Measurements from ENCODE around the gene SLC39A7. TPM values are rescaled to one million over a fixed set of nuclear protein-coding genes. Genes with fewer than 3 reads are reported as not detected.

SLC39A7 gene
- total RNA-seq, 1 donor from 2014 or later = 225 TPM

DNA sequence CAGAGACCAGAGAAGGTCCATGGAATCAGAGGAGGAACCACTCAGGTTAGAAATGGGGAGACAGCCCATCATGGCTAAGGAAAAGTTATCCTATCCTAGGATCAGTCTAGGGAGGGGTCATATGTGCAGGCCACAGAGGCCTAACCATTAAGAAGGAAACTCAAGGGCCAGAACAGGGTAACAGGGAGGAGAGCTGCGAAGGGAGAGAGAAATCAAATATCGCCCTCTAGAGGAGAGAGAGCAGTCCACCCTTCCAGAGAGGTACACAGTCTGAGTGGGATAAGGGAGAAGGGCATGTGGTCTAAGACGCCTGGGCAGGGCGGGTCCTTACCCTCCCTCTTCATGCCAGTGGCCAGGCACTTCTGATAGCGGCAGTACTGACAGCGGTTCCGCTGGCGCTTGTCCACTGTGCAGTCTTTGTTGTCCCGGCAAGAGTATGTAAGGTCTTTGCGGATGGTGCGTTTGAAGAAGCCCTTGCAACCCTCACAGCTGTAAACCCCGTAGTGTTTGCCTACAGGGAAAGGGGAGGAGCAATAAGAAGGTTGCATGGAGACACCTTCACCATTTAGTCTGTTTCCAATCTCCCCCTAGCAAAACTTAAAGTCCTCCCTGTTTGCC is 3.1 kb upstream of the SLC39A7 start:
- Mint-ChIP-seq H3K36me3 (ENCODE audit: low read depth) (peaks cover 34% of the 10 kb centered on the region), H3K4me3 (ENCODE audit: unreplicated experiment) (peak overlapping the region; percentile 21), H3K27ac (ENCODE audit: unreplicated experiment) (peak overlapping the region; percentile 23), H3K27me3 (ENCODE audit: low read depth) (no peaks in the 10 kb centered on the region), H3K4me1 (ENCODE audit: low read depth) (peaks cover 53% of the 10 kb centered on the region), H3K9me3 (ENCODE audit: low read depth) (no peaks in the 10 kb centered on the region)
- DNase-seq (ENCODE audit: low spot score) = no peak
- TF ChIP-seq, protein P1, sequence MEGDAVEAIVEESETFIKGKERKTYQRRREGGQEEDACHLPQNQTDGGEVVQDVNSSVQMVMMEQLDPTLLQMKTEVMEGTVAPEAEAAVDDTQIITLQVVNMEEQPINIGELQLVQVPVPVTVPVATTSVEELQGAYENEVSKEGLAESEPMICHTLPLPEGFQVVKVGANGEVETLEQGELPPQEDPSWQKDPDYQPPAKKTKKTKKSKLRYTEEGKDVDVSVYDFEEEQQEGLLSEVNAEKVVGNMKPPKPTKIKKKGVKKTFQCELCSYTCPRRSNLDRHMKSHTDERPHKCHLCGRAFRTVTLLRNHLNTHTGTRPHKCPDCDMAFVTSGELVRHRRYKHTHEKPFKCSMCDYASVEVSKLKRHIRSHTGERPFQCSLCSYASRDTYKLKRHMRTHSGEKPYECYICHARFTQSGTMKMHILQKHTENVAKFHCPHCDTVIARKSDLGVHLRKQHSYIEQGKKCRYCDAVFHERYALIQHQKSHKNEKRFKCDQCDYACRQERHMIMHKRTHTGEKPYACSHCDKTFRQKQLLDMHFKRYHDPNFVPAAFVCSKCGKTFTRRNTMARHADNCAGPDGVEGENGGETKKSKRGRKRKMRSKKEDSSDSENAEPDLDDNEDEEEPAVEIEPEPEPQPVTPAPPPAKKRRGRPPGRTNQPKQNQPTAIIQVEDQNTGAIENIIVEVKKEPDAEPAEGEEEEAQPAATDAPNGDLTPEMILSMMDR (IDR thresholded peaks at IDR 0.05) = peak; percentile 87

DNA sequence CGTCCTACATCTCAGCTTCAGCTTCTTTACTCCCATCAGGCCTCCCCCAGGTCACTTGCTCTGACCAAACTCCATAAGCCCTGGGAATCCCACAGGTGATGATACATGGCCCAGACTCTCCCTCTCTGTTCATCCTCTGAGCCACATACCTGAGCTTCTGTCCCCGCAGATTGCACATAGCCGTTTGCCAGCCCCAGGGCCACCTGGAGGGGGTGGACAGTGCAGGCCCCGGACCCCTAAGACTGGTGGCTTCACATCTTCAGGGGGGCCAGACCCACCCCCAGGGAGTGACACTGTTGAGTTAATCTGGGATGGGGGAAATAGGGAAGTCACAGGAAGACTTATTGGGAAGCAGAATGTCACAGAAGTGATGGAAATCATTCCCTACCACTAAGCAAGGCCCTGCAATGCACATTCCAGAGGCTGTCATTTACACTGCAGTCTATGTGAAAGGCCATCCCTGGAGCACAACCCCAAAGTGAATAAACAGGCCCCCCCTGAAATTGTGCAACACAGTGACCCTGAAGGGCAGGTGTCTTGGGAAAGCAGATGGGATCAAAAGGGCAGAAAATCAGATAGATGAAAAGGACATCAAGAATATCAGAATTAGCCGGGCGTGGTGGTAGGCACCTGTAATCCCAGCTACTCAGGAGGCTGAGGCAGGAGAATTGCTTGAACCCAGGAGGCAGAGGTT is 2.4 kb upstream of the SLC39A7 start:
- Mint-ChIP-seq H3K27me3 (ENCODE audit: low read depth) (no peaks in the 10 kb centered on the region), H3K36me3 (ENCODE audit: low read depth) (peaks cover 41% of the 10 kb centered on the region), H3K4me3 (ENCODE audit: unreplicated experiment) (peak overlapping the region; percentile 99), H3K4me1 (ENCODE audit: low read depth) (peaks cover 56% of the 10 kb centered on the region), H3K27ac (ENCODE audit: unreplicated experiment) (peak overlapping the region; percentile 69), H3K9me3 (ENCODE audit: low read depth) (no peaks in the 10 kb centered on the region)
- TF ChIP-seq, protein P1 (IDR thresholded peaks at IDR 0.05) = no peak
- DNase-seq (ENCODE audit: low spot score) = no peak

DNA sequence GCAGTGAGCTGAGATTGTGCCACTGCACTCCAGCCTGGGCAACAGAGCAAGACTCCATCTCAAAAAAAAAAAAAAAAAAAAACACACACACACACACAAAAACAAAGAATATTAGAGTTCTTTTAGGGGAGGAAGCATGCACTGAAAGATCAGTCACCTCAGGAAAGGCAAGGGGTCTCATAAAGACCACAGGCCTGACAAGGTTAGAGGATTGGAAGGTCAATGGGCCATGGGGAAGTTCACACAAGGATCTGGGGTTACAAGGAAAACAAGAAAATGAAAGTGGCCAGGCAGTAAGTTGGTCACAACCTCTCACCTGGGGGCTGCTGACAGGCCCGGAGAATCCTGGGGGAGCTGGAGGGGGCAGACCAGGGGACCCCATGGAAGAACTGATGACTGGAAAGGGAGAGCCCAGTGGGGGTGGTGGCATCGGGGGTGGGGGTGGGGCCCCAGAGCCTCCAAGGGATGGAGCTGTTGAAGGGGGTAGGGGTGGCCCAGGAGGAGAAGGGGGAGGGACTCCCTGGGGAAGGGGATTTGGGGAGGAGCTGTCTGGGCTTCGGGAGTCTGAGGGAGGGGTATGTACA is 1.7 kb upstream of the SLC39A7 start:
- Mint-ChIP-seq H3K9me3 (ENCODE audit: low read depth) (no peaks in the 10 kb centered on the region), H3K27ac (ENCODE audit: unreplicated experiment) (peak overlapping the region; percentile 69)
- TF ChIP-seq, protein P1 (IDR thresholded peaks at IDR 0.05) = no peak

DNA sequence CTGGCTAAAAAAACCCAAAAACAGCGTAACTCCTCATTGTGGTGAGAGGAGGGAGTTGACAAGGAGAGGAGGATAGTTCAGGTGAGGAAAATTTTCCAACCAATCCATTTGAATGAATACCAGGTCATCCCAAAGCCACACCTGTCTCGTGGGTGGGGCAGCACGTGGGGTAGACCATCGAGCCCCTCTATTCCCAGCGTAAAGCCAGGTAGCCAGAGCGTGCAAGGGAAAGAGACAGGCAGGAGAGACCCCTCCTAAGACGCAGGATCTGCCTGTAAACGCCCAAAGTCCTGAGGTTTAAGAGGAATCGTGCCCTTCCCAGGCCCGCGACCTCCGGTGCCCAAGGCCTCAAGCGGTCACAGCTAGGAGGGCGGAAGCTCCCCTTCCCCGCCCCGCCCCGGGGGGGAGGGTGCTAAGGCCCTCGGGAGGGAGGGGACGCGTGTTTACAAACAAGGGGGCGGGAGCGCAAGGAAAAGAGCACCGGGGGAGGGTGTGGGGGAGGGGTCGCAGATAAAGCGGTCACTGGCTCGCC is 914 bp upstream of the SLC39A7 start:
- Mint-ChIP-seq H3K27me3 (ENCODE audit: low read depth) (no peaks in the 10 kb centered on the region), H3K36me3 (ENCODE audit: low read depth) (peaks cover 42% of the 10 kb centered on the region), H3K9me3 (ENCODE audit: low read depth) (no peaks in the 10 kb centered on the region), H3K27ac (ENCODE audit: unreplicated experiment) (peak overlapping the region; percentile 69), H3K4me3 (ENCODE audit: unreplicated experiment) (peak overlapping the region; percentile 99), H3K4me1 (ENCODE audit: low read depth) (peaks cover 61% of the 10 kb centered on the region)
- DNase-seq (ENCODE audit: low spot score) = no peak
- TF ChIP-seq, protein P1 (IDR thresholded peaks at IDR 0.05) = peak; percentile 2

More for the DNA sequence above, 1.7 kb upstream of the SLC39A7 start:
- Mint-ChIP-seq H3K36me3 (ENCODE audit: low read depth) (peaks cover 45% of the 10 kb centered on the region), H3K4me1 (ENCODE audit: low read depth) (peaks cover 57% of the 10 kb centered on the region), H3K27me3 (ENCODE audit: low read depth) (no peaks in the 10 kb centered on the region), H3K4me3 (ENCODE audit: unreplicated experiment) (peak overlapping the region; percentile 99)
- DNase-seq (ENCODE audit: low spot score) = no peak

DNA sequence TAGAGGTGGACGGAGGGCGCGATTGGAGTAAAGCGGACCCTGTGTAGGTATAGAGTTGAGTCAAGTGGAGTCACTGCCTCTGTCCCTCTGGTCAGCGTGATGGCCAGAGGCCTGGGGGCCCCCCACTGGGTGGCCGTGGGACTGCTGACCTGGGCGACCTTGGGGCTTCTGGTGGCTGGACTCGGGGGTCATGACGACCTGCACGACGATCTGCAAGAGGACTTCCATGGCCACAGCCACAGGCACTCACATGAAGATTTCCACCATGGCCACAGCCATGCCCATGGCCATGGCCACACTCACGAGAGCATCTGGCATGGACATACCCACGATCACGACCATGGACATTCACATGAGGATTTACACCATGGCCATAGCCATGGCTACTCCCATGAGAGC is 479 bp downstream of the SLC39A7 start:
- Mint-ChIP-seq H3K27me3 (ENCODE audit: low read depth) (no peaks in the 10 kb centered on the region), H3K4me1 (ENCODE audit: low read depth) (peaks cover 74% of the 10 kb centered on the region), H3K27ac (ENCODE audit: unreplicated experiment) (peak overlapping the region; percentile 100), H3K36me3 (ENCODE audit: low read depth) (peaks cover 29% of the 10 kb centered on the region), H3K4me3 (ENCODE audit: unreplicated experiment) (peak overlapping the region; percentile 99), H3K9me3 (ENCODE audit: low read depth) (no peaks in the 10 kb centered on the region)
- TF ChIP-seq, protein P1 (IDR thresholded peaks at IDR 0.05) = peak; percentile 22
- no peak for DNase-seq (ENCODE audit: low spot score)

All from chondrocyte (in vitro differentiated cells).